ENCODE results near the gene HEXIM2. TPM values are rescaled to one million over a fixed set of nuclear protein-coding genes. Genes with fewer than 3 reads are reported as not detected.
A peak's percentile ranks its signal among the peaks of the same experiment; 100 is the strongest.

Gene HEXIM2
- total RNA-seq, 2 donors from 2014 or later = 1.5 TPM; not detected in 1

- Histone ChIP-seq H3K27ac (no peak overlapping the region), H3K4me1 (ENCODE audit: control insufficient read depth in 1 of 2, low read depth in 2 of 2) (peaks cover 7 to 25% of the 10 kb centered on the region in 2 donors), H3K27me3 (replicated peaks; ENCODE audit: insufficient read depth) (no peaks in the 10 kb centered on the region), H3K36me3 (no peaks in the 10 kb centered on the region), H3K9me3 (no peaks in the 10 kb centered on the region), H3K4me3 (no peak overlapping the region)
- DNase-seq (ENCODE audit: low spot score) (no peak), ATAC-seq (ENCODE audit: insufficient number of reproducible peaks, low FRiP score, low read depth) (no peak)
- TF ChIP-seq CTCF (IDR thresholded peaks at IDR 0.05) = no peak
These were observed 22.1 kb upstream of the HEXIM2 start for GRCh38 chr17:45139533-45139920.

GRCh38 chr17:45143094-45143670 is 18.5 kb upstream of the HEXIM2 start:
- peak overlapping the region; percentile 73 for H3K4me3 ChIP-seq
- no peaks in the 10 kb centered on the region for H3K9me3 ChIP-seq

GRCh38 chr17:45143767-45144198 is 17.9 kb upstream of the HEXIM2 start:
- peak; percentile 69 for DNase-seq (ENCODE audit: low spot score)

More at GRCh38 chr17:45143094-45143670, 18.5 kb upstream of the HEXIM2 start:
- no peak for TF ChIP-seq CTCF (IDR thresholded peaks at IDR 0.05)
- H3K27me3 ChIP-seq (replicated peaks; ENCODE audit: insufficient read depth) = no peaks in the 10 kb centered on the region
- ATAC-seq (ENCODE audit: insufficient number of reproducible peaks, low FRiP score, low read depth) (no peak), DNase-seq (ENCODE audit: low spot score) (no peak)
- peaks cover 3 to 28% of the 10 kb centered on the region in 2 donors for H3K4me1 ChIP-seq (ENCODE audit: control insufficient read depth in 1 of 2, low read depth in 2 of 2)
- H3K27ac ChIP-seq = peak overlapping the region; percentile 93 to 95
- no peaks in the 10 kb centered on the region for H3K36me3 ChIP-seq

GRCh38 chr17:45144199-45145034 is 17.3 kb upstream of the HEXIM2 start:
- no peaks in the 10 kb centered on the region for H3K9me3 ChIP-seq
- peaks cover 3 to 28% of the 10 kb centered on the region in 2 donors for H3K4me1 ChIP-seq (ENCODE audit: control insufficient read depth in 1 of 2, low read depth in 2 of 2)
- peak overlapping the region; percentile 93 to 95 for H3K27ac ChIP-seq
- no peaks in the 10 kb centered on the region for H3K27me3 ChIP-seq (replicated peaks; ENCODE audit: insufficient read depth)
- peak overlapping the region; percentile 73 for H3K4me3 ChIP-seq
- H3K36me3 ChIP-seq = no peaks in the 10 kb centered on the region
- no peak for ATAC-seq (ENCODE audit: insufficient number of reproducible peaks, low FRiP score, low read depth)
- no peak for TF ChIP-seq CTCF (IDR thresholded peaks at IDR 0.05)
- DNase-seq (ENCODE audit: low spot score) = no peak

More at GRCh38 chr17:45143767-45144198, 17.9 kb upstream of the HEXIM2 start:
- Histone ChIP-seq H3K27ac (peak overlapping the region; percentile 93 to 95), H3K9me3 (no peaks in the 10 kb centered on the region), H3K4me3 (peak overlapping the region; percentile 73), H3K27me3 (replicated peaks; ENCODE audit: insufficient read depth) (no peaks in the 10 kb centered on the region), H3K36me3 (no peaks in the 10 kb centered on the region), H3K4me1 (ENCODE audit: control insufficient read depth in 1 of 2, low read depth in 2 of 2) (peaks cover 3 to 28% of the 10 kb centered on the region in 2 donors)
- no peak for TF ChIP-seq CTCF (IDR thresholded peaks at IDR 0.05)
- no peak for ATAC-seq (ENCODE audit: insufficient number of reproducible peaks, low FRiP score, low read depth)

- Histone ChIP-seq H3K36me3 (no peaks in the 10 kb centered on the region), H3K4me3 (peak overlapping the region; percentile 73), H3K9me3 (no peaks in the 10 kb centered on the region), H3K27ac (peak overlapping the region; percentile 93 to 95), H3K4me1 (ENCODE audit: control insufficient read depth in 1 of 2, low read depth in 2 of 2) (peaks cover 3 to 28% of the 10 kb centered on the region in 2 donors), H3K27me3 (replicated peaks; ENCODE audit: insufficient read depth) (no peaks in the 10 kb centered on the region)
- no peak for DNase-seq (ENCODE audit: low spot score)
- ATAC-seq (ENCODE audit: insufficient number of reproducible peaks, low FRiP score, low read depth) = no peak
- no peak for TF ChIP-seq CTCF (IDR thresholded peaks at IDR 0.05)
These were observed 16.7 kb upstream of the HEXIM2 start for GRCh38 chr17:45145035-45145389.
